ENCODE results near the gene CACNB3. TPM values are rescaled to one million over a fixed set of nuclear protein-coding genes. Genes with fewer than 3 reads are reported as not detected.
"Not testable (repeated sequence)": the region's sequence is repeated elsewhere in the genome, so short reads cannot be mapped to it uniquely, and the experiment has no call there.

CACNB3 gene
- total and polyA plus RNA-seq, 8 donors, result under 0.01 to 140 (median 12.7) TPM

GRCh38 chr12:48866052-48866711, 47.9 kb downstream of the CACNB3 start:
- TF ChIP-seq, protein P1, sequence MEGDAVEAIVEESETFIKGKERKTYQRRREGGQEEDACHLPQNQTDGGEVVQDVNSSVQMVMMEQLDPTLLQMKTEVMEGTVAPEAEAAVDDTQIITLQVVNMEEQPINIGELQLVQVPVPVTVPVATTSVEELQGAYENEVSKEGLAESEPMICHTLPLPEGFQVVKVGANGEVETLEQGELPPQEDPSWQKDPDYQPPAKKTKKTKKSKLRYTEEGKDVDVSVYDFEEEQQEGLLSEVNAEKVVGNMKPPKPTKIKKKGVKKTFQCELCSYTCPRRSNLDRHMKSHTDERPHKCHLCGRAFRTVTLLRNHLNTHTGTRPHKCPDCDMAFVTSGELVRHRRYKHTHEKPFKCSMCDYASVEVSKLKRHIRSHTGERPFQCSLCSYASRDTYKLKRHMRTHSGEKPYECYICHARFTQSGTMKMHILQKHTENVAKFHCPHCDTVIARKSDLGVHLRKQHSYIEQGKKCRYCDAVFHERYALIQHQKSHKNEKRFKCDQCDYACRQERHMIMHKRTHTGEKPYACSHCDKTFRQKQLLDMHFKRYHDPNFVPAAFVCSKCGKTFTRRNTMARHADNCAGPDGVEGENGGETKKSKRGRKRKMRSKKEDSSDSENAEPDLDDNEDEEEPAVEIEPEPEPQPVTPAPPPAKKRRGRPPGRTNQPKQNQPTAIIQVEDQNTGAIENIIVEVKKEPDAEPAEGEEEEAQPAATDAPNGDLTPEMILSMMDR (IDR thresholded peaks at IDR 0.05), result no peak
- TF ChIP-seq POLR2AphosphoS5 (IDR thresholded peaks at IDR 0.05) (no peak), EP300 (IDR thresholded peaks at IDR 0.05) (no peak), POLR2A (IDR thresholded peaks at IDR 0.05) (no peak)
- no peak for DNase-seq
- intact Hi-C loops (cut with DNase I; ENCODE audit: low total_unique reads), result no loop called here
- Histone ChIP-seq H3K36me3 (peaks cover 0 to 14% (median 10%) of the 10 kb centered on the region in 4 donors), H3K9me3 (no peaks in the 10 kb centered on the region), H3K4me3 (peak overlapping the region; percentile 68 to 91 (median 80)), H3K27ac (peak overlapping the region; percentile 47 to 84 (median 76)), H3K4me1 (peaks cover 9 to 45% (median 30%) of the 10 kb centered on the region in 4 donors), H3K27me3 (peaks cover 0 to 32% (median 5%) of the 10 kb centered on the region in 3 donors)
- 71 to 78% (median 77%) methylated on average over 6 of the region's 6 CpGs for WGBS, 5 donors

- H3K27me3 ChIP-seq, result peaks cover 0 to 19% (median 5%) of the 10 kb centered on the region in 3 donors
- no peaks in the 10 kb centered on the region for H3K9me3 ChIP-seq
- 67 to 79% (median 76%) methylated on average over 2 of the region's 2 CpGs for WGBS, 5 donors
- DNase-seq, result no peak
- H3K36me3 ChIP-seq, result no peaks in the 10 kb centered on the region
- no peak overlapping the region for H3K4me3 ChIP-seq
- H3K4me1 ChIP-seq, result peaks cover 9 to 31% (median 24%) of the 10 kb centered on the region in 4 donors
- H3K27ac ChIP-seq, result peak overlapping the region in 2 of 5 donors; percentile 29 to 83
- no peak for TF ChIP-seq POLR2AphosphoS5 (IDR thresholded peaks at IDR 0.05)
- TF ChIP-seq, protein P1 (IDR thresholded peaks at IDR 0.05), result no peak
- no peak for TF ChIP-seq EP300 (IDR thresholded peaks at IDR 0.05)
- no peak for TF ChIP-seq POLR2A (IDR thresholded peaks at IDR 0.05)
- intact Hi-C loops (cut with DNase I; ENCODE audit: low total_unique reads), result no loop called here
Measured at GRCh38 chr12:48868451-48868850, 50.2 kb downstream of the CACNB3 start.

DNA sequence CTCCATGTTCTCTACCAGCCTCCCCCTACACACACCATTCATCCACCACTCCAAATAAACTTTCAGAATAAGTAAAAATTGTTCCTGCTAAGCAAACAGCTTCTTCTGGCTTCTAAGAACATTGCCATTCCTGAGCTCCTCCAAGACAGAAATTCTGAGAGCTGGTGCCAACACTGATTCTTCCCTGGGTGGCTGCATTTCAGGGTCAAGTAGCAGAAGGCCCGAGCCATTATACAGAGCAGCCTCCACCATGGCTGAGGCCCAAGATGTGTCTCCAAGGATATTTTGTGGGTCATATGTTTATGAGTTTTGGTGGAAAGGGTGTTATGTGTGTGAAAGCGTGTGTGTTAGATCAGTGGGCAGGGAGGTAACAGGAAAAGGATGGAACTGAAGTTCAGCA, 50.9 kb downstream of the CACNB3 start:
- Histone ChIP-seq H3K4me1 (peaks cover 9 to 23% (median 19%) of the 10 kb centered on the region in 4 donors), H3K36me3 (no peaks in the 10 kb centered on the region), H3K27ac (no peak overlapping the region), H3K4me3 (no peak overlapping the region), H3K9me3 (no peaks in the 10 kb centered on the region), H3K27me3 (peaks cover 0 to 13% (median 5%) of the 10 kb centered on the region in 3 donors)
- 66 to 85% (median 78%) methylated on average over 2 of the region's 2 CpGs for WGBS, 5 donors
- TF ChIP-seq, protein P1 (IDR thresholded peaks at IDR 0.05), result no peak
- TF ChIP-seq EP300 (IDR thresholded peaks at IDR 0.05) (no peak), POLR2A (IDR thresholded peaks at IDR 0.05) (no peak), POLR2AphosphoS5 (IDR thresholded peaks at IDR 0.05) (no peak)
- DNase-seq, result no peak
- intact Hi-C loops (cut with DNase I; ENCODE audit: low total_unique reads), result no loop called here

DNA sequence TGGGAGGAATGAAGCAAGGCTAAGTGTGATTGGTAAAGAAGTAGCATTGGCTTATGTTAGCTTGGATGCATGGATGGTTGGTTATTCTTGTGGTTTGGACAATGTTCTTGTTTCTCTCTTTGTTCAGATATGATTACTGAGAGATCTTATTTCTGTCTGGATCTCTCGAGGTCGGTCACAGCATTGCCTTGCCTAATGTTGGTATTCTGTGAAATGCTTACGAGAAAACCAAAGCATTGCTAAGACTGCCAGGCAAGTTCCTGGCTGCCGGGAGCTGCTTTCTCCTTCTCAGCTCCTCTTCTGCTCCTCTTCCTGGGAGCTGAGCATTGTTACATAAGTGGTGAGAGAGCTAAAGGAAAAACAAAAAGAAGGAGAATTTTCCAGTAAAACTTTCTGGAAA, 54.8 kb downstream of the CACNB3 start:
- no peaks in the 10 kb centered on the region for H3K36me3 ChIP-seq
- 73 to 86% (median 82%) methylated on average over 4 of the region's 4 CpGs for WGBS, 5 donors

DNA sequence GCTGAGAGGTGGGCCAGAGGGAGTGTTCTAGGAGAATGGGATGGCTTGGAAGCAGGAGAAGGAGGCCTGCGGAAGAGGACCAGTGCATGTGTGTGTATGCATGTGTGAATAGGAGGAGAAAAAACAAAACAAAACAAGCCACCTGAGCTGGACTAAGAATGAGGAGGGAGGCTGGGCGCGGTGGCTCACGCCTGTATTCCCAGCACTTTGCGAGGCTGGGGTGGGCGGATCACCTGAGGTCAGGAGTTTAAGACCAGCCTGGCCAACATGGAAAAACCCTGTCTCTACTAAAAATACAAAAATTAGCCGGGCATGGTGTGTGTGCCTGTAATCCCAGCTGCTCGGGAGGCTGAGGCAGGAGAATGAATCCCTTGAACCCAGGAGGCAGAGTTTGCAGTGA, 55.2 kb downstream of the CACNB3 start:
- H3K36me3 ChIP-seq; H3K4me3 ChIP-seq; H3K4me1 ChIP-seq; DNase-seq; H3K27me3 ChIP-seq; H3K27ac ChIP-seq; H3K9me3 ChIP-seq; intact Hi-C loops (cut with DNase I; ENCODE audit: low total_unique reads): not testable (repeated sequence)
- 75 to 93% (median 82%) methylated on average over 8 of the region's 8 CpGs for WGBS, 5 donors

More for the DNA sequence above, 54.8 kb downstream of the CACNB3 start:
- Histone ChIP-seq H3K27me3 (no peaks in the 10 kb centered on the region), H3K27ac (no peak overlapping the region), H3K4me1 (peaks cover 0 to under 1% (median 0%) of the 10 kb centered on the region in 4 donors), H3K4me3 (no peak overlapping the region), H3K9me3 (no peaks in the 10 kb centered on the region)
- no peak for DNase-seq
- intact Hi-C loops (cut with DNase I; ENCODE audit: low total_unique reads), result no loop called here
- TF ChIP-seq POLR2AphosphoS5 (IDR thresholded peaks at IDR 0.05) (no peak), POLR2A (IDR thresholded peaks at IDR 0.05) (no peak), EP300 (IDR thresholded peaks at IDR 0.05) (no peak)
- TF ChIP-seq, protein P1 (IDR thresholded peaks at IDR 0.05), result no peak

Measured in stomach (tissue), 9 donors.